IPS-20b (cell line): ENCODE measurements around the gene FOXO6.
A peak's percentile ranks its signal among the peaks of the same experiment; 100 is the strongest.

ENCODE experiments used
- H3K27ac ChIP-seq: one replicate; pipeline ENCODE4 v1.5.1; 2013; ENCODE audit warnings: low read length
- H3K27me3 ChIP-seq: 2 replicates; pipeline ENCODE4 v1.6.1; 2013; ENCODE audit warnings: mild to moderate bottlenecking, low read length, inconsistent platforms; ENCODE audit not compliant: insufficient read depth
- H3K36me3 ChIP-seq: 2 replicates; pipeline ENCODE4 v1.6.1; 2013; ENCODE audit warnings: low read depth, mild to moderate bottlenecking, inconsistent platforms, low read length, moderate library complexity; ENCODE audit not compliant: insufficient read depth
- H3K4me1 ChIP-seq: 2 replicates; pipeline ENCODE4 v1.6.1; 2013; ENCODE audit warnings: mild to moderate bottlenecking, control low read depth, inconsistent platforms, low read length, moderate library complexity; ENCODE audit not compliant: insufficient read depth
- H3K4me3 ChIP-seq: 2 replicates; pipeline ENCODE4 v1.5.1; 2013; ENCODE audit warnings: mild to moderate bottlenecking, low read length, inconsistent platforms
- H3K9ac ChIP-seq: 2 replicates; pipeline ENCODE4 v1.6.1; 2013; ENCODE audit warnings: low read depth, mild to moderate bottlenecking, inconsistent platforms, low read length, moderate library complexity
- H3K9me3 ChIP-seq: 2 replicates; pipeline ENCODE4 v1.6.1; 2013; ENCODE audit warnings: mild to moderate bottlenecking, low read depth, low read length, inconsistent platforms; ENCODE audit not compliant: insufficient read depth

Gene FOXO6

DNA sequence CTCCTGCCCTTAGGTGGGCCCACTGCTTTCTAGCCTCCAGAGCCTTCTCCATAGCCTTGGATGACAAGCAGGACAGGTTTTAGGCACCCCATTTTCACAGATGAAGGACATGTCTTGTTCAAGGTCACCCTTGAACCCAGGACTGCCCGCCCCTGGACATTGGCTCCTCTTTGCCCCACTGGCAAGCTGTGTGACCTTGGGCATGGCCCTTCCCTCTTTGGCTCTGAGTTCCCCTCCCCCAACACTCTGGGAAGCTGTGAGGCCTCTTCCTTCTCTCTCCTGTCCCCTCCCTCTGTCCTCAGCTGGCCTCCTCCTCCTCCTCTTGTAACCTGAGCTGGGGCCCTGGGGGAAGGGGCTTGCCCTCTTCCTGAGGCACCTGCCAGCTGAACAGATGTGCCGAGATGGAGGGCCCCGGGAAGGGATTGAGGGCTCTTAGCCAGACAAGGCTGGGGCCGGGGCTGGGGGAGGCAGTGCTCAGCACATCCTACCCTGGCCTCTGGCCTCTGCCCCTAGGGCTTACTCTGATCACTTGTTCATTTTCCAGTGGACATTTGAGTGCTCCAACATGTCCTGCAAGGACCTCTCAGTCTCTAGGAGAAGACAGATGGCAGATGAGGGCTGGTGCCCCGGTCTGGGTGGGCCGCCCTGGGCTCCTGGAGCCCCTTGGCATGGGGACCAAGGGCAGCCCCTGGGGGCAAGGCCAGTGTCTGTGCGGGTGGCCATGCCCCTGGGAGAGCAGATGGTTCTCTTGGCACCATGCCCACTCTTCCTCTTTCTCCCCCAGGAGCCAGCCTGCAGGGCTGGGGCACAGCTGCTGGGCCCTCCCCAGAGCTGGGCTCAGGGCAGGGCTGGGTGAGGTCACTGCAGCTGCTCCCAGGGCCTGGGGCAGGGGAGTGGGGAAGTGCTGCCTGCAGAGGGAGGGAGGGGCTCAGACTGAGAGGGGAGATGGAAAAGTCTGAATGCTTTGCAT is 10.7 kb downstream of the FOXO6 start:
- Histone ChIP-seq H3K9me3 (no peaks in the 10 kb centered on the region), H3K9ac (peak overlapping the region; percentile 49; the same call in 1 of the 2 replicates), H3K27ac (peak overlapping the region; percentile 55), H3K4me1 (peaks cover 29% of the 10 kb centered on the region), H3K36me3 (no peaks in the 10 kb centered on the region), H3K27me3 (peaks cover 44% of the 10 kb centered on the region), H3K4me3 (peak overlapping the region; percentile 56)

DNA sequence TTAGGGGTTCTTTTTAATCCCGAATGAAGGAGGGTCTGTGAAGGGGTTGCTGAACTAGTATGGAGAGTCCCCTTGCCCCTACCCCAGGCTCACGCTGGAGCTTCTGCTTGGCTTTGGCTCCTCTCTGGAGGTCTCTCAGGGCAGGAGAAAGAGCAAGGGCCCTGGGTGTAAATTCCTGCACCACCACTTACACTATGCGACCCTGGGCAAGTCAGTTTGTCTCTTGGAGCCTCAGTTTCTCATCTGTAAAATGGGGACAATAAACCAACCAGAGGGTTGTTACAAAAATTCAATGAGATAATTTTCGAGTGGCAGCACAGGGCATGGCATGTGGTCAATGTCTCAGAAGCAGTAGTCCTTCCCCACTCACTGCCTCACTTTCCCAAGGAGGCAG is 11.4 kb downstream of the FOXO6 start:
- peak overlapping the region; percentile 55 for H3K27ac ChIP-seq
- H3K27me3 ChIP-seq, result peaks cover 38% of the 10 kb centered on the region
- H3K4me1 ChIP-seq, result peaks cover 25% of the 10 kb centered on the region
- H3K4me3 ChIP-seq, result peak overlapping the region; percentile 56; the same call in 1 of the 2 replicates
- no peaks in the 10 kb centered on the region for H3K9me3 ChIP-seq
- H3K36me3 ChIP-seq, result no peaks in the 10 kb centered on the region
- H3K9ac ChIP-seq, result peak overlapping the region; percentile 49; the same call in 1 of the 2 replicates

DNA sequence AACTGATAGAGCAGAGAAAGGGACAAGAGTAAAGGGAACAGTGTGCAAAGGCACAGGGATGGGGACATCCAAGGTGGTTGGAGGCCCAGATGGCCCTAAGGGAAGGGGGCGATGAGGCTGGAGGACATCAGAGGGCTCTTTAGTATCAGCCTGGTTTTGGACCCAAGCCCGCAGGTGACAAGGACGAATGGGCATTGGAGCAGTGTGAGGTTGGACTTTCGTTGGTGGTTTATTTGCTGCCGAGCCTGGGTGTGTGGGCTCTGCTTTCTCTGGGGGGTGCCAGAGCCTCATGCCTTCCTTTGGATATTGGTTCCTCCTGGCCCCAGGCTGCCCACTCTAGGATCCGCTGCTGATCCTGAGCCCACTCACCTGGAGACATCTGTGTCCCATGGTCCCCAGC is 12.1 kb downstream of the FOXO6 start:
- H3K4me3 ChIP-seq, result no peak overlapping the region
- no peaks in the 10 kb centered on the region for H3K36me3 ChIP-seq
- H3K9ac ChIP-seq, result no peak overlapping the region
- H3K27me3 ChIP-seq, result peaks cover 30% of the 10 kb centered on the region
- H3K4me1 ChIP-seq, result peaks cover 25% of the 10 kb centered on the region
- no peak overlapping the region for H3K27ac ChIP-seq
- H3K9me3 ChIP-seq, result no peaks in the 10 kb centered on the region

DNA sequence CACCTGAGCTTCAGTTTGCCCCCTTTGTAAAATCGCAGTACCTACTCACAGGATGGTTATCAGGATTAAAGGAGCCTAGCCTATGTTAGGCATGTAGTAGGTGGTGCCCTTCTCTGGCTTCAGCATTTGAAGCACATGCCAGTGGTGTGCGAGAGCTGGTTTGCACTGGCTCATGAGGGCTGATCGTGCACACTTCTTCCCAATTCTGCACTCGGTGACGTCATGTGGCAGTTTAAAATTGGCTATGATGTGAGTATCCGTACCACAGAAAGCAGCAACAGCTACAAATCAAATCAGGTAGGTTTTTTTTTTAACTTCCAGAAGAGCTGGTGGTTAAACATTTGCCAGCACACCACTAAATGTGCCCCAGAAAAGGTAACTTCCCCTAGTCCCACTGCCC is 13.5 kb downstream of the FOXO6 start:
- no peak overlapping the region for H3K9ac ChIP-seq
- peaks cover 21% of the 10 kb centered on the region for H3K27me3 ChIP-seq
- H3K36me3 ChIP-seq, result no peaks in the 10 kb centered on the region
- H3K27ac ChIP-seq, result no peak overlapping the region
- no peak overlapping the region for H3K4me3 ChIP-seq
- H3K9me3 ChIP-seq, result no peaks in the 10 kb centered on the region
- H3K4me1 ChIP-seq, result peaks cover 25% of the 10 kb centered on the region

DNA sequence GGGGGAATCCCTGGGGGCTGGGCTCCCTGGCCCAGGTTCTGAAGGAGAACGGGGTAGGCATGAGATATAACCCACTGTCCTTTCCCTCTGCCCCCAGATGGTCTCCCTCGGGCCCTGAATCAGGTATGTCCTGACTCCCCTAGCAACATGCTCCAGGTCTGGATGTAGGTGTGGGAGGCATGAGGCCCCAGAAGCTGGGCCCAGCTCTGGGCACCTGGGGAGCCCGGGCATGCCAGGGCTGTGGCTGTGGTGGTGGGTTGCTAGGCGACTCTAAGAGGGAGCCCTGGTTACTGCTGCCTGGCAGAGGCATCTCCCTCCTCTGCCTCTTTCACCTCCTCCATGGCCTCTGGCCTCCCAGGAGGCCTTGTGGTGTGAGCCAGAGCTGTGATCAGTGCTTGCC is 16.2 kb downstream of the FOXO6 start:
- no peak overlapping the region for H3K9ac ChIP-seq
- no peaks in the 10 kb centered on the region for H3K9me3 ChIP-seq
- no peak overlapping the region for H3K27ac ChIP-seq
- H3K27me3 ChIP-seq, result peaks cover 46% of the 10 kb centered on the region
- H3K4me1 ChIP-seq, result peaks cover 9% of the 10 kb centered on the region
- no peak overlapping the region for H3K4me3 ChIP-seq
- H3K36me3 ChIP-seq, result no peaks in the 10 kb centered on the region

DNA sequence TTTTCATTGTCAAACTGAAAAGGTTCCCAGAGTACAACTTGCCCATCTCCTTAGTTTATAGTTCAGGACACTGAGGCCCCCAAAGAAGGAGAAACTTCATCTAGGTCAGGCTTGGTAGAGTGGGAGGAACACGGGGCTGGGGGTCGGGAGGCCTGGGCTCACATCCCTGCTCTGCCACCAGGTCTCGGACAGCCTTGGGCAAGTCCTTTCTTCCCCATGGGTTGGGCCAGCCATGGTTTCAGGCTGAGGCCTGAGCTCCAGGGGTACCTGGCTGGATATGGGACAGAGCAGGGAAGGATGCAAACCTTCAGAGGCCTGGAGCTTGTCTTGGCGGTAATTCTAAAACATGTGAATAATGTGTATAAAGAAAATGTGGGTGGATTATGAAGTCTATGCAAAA is 17.0 kb downstream of the FOXO6 start:
- no peak overlapping the region for H3K9ac ChIP-seq
- no peak overlapping the region for H3K4me3 ChIP-seq
- peaks cover 48% of the 10 kb centered on the region for H3K27me3 ChIP-seq
- H3K9me3 ChIP-seq, result no peaks in the 10 kb centered on the region
- peaks cover 3% of the 10 kb centered on the region; the same call in 1 of the 2 replicates for H3K4me1 ChIP-seq
- no peaks in the 10 kb centered on the region for H3K36me3 ChIP-seq
- no peak overlapping the region for H3K27ac ChIP-seq

DNA sequence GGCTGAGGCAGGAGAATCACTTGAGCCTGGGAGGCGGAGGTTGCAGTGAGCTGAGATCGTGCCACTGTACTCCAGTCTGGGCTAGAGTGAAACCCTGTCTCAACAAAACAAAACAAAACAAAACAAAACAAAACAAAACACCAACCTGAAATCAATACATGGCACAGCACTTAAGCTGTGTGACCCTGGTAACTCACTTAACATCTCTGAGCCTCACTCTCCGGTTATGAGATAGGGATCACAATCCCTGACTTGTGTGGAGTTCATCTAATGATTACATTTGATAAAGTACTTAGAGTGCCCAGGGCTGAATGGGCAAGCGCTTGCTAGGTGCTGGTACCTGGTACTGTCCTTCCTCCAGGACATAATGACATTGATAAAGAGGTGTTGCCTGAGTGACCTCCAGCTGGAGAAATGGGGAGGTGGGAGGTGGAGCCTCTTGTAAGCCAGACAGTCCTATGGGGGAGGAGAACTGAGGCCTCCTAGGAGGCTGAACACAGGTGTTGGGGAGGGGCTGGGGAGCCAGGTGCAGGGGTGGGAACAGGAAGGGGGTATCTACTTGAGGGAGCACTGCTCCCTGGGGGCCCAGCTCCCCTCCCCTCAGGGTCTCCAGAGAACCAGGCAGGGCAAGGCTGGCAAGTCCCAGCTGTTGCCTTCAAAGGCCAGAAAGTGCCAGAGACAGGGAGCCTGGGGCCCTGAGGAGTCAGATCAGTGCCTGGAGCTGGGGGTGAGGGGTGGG is 17.9 kb downstream of the FOXO6 start:
- no peaks in the 10 kb centered on the region for H3K36me3 ChIP-seq
- no peak overlapping the region for H3K27ac ChIP-seq
- H3K27me3 ChIP-seq, result peaks cover 54% of the 10 kb centered on the region
- H3K4me1 ChIP-seq, result peaks cover 6% of the 10 kb centered on the region
- no peak overlapping the region for H3K4me3 ChIP-seq
- no peaks in the 10 kb centered on the region for H3K9me3 ChIP-seq
- H3K9ac ChIP-seq, result no peak overlapping the region

DNA sequence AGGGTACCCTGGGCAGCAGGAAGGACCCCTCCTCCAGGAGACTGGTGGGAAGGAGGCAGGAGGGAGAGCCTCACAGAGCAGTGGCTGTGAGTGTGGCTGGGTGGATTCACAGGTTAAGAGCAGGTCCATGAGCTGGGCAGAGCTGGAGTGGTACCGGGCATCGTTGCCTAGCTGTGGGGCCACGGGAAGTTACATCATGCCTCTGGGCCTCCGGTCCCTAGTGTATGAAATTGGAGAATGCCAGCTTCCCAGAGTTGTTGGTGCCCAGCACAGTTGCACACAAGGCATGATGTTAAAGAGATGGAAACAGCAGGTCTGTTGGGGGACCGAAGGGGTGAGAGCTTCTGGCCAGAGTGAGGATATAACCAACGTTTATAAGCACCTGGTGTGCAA is 18.5 kb downstream of the FOXO6 start:
- Histone ChIP-seq H3K27ac (no peak overlapping the region), H3K9ac (no peak overlapping the region)

DNA sequence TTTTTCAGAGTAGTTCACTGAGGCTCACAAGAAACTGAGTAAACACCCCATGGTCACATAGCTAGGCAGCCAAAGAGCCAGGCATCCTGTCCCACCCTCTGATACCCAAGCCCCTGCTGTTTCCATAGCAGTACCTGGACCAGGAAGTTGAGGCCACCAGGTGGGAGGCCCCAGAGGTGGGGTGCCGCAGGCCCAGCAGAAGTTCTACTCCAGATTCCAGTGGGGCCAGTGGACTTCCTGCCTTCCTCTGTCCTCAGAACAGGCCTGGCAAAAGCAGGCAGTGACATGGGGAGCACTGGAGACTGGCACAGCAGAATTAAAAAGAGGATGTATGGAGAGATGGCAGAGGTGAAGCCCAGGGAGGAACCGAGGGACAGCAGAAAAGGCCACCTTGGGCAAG is 19.0 kb downstream of the FOXO6 start:
- peaks cover 6% of the 10 kb centered on the region for H3K4me1 ChIP-seq
- peaks cover 60% of the 10 kb centered on the region for H3K27me3 ChIP-seq
- H3K27ac ChIP-seq, result no peak overlapping the region
- H3K9ac ChIP-seq, result no peak overlapping the region
- no peak overlapping the region for H3K4me3 ChIP-seq
- H3K36me3 ChIP-seq, result no peaks in the 10 kb centered on the region
- H3K9me3 ChIP-seq, result no peaks in the 10 kb centered on the region

More for the DNA sequence above, 18.5 kb downstream of the FOXO6 start:
- Histone ChIP-seq H3K36me3 (no peaks in the 10 kb centered on the region), H3K9me3 (no peaks in the 10 kb centered on the region), H3K4me3 (no peak overlapping the region), H3K4me1 (peaks cover 6% of the 10 kb centered on the region), H3K27me3 (peaks cover 57% of the 10 kb centered on the region)

DNA sequence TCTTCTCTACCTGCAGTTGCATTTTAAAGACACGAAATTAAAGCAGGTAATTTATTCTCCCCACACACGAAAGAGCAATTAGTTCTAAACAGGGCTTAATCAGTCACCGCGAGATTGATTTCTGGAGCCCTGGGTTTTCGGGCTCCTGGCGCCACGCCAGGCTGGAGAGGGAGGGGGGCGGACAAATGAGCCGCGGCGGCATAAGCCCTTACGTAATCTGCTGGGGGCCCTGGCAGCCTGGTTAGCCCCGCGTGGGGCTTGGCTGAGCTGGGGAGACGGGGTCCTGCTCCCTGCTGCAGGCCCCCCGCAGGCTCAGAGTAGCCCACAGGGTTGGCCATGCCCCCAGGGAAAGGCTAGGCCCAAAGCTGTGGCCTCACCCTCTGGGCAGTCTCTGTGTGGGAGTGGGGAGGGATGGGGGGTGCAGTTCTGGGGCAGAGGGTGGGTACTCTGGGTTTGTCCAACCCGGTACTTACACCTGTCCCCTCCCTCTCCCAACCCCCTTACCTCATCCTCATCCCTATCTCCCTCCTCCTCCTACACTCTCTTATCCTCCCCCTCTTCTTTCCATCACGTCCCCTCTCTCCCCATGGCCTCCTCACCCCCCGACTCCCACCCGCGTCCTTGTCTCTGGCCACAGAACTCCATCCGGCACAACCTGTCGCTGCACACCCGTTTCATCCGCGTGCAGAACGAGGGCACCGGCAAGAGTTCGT is 19.9 kb downstream of the FOXO6 start:
- H3K4me3 ChIP-seq, result peak overlapping the region; percentile 62; the same call in 1 of the 2 replicates

DNA sequence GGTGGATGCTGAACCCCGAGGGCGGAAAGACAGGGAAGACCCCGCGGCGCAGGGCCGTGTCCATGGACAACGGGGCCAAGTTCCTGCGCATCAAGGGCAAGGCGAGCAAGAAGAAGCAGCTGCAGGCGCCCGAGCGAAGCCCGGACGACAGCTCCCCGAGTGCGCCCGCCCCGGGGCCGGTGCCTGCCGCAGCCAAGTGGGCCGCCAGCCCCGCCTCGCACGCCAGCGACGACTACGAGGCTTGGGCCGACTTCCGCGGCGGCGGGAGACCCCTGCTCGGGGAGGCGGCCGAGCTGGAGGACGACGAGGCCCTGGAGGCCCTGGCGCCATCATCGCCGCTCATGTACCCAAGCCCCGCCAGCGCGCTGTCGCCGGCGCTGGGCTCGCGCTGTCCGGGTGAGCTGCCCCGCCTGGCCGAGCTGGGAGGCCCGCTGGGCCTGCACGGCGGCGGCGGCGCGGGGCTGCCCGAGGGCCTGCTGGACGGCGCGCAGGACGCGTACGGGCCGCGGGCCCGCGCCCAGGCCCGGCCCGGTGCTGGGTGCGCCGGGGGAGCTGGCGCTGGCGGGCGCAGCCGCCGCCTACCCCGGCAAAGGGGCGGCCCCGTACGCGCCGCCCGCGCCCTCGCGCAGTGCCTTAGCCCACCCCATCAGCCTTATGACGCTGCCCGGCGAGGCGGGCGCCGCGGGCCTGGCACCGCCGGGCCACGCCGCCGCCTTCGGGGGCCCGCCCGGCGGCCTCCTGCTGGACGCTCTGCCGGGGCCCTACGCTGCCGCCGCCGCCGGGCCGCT is 20.7 kb downstream of the FOXO6 start:
- peaks cover 6% of the 10 kb centered on the region for H3K4me1 ChIP-seq
- peak overlapping the region; percentile 74; the same call in 1 of the 2 replicates for H3K4me3 ChIP-seq
- H3K9me3 ChIP-seq, result no peaks in the 10 kb centered on the region
- peak overlapping the region; percentile 30; the same call in 1 of the 2 replicates for H3K9ac ChIP-seq
- peaks cover 72% of the 10 kb centered on the region for H3K27me3 ChIP-seq
- no peak overlapping the region for H3K27ac ChIP-seq
- H3K36me3 ChIP-seq, result no peaks in the 10 kb centered on the region

More for the DNA sequence above, 19.9 kb downstream of the FOXO6 start:
- peak overlapping the region; percentile 30; the same call in 1 of the 2 replicates for H3K9ac ChIP-seq
- no peaks in the 10 kb centered on the region for H3K9me3 ChIP-seq
- H3K36me3 ChIP-seq, result no peaks in the 10 kb centered on the region
- H3K27me3 ChIP-seq, result peaks cover 65% of the 10 kb centered on the region
- H3K4me1 ChIP-seq, result peaks cover 6% of the 10 kb centered on the region
- no peak overlapping the region for H3K27ac ChIP-seq
